Thyroid gland (tissue), 4 donors: ENCODE results near the gene KIDINS220.

Experiments used
- POLR2A ChIP-seq, 2 donors: fragments of 450-650 bp; IDR thresholded peaks; one replicate each; pipeline ENCODE4 v1.6.1; 2017; ENCODE audit warnings: antibody characterized with exemption in 2 of 2, mild to moderate bottlenecking in 2 of 2, moderate library complexity in 1 of 2
- TF ChIP-seq, protein P1 (sequence below), 6 experiments: fragments of 200-600 bp in 3 of 6; fragments of 450-650 bp in 3 of 6; sonication (generic) in 3 of 6; IDR thresholded peaks; one replicate each; pipeline ENCODE4 v1.5.1; 2016 to 2019; ENCODE audit warnings: antibody characterized with exemption in 6 of 6, mild to moderate bottlenecking in 2 of 6, inconsistent platforms in 1 of 6, moderate library complexity in 1 of 6

DNA sequence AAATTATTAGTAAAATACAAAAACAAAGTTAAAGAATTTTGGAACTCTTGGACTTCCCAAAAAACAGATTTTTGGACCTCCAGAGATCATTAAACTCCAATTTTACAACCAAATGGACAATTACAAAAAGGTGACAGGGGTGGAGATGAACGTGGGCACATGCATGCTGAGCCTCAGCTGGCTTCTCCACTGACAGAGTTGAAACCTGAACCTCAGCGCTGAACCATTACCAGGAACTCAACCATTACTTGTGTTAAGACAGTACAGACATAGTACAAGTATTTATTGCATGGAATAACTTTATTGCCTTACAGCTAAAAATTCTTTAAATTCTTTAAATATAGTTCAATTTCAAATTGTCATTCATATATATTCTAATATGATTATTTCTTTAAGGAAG lies 33.0 kb upstream of the KIDINS220 start:
- TF ChIP-seq, protein P1, sequence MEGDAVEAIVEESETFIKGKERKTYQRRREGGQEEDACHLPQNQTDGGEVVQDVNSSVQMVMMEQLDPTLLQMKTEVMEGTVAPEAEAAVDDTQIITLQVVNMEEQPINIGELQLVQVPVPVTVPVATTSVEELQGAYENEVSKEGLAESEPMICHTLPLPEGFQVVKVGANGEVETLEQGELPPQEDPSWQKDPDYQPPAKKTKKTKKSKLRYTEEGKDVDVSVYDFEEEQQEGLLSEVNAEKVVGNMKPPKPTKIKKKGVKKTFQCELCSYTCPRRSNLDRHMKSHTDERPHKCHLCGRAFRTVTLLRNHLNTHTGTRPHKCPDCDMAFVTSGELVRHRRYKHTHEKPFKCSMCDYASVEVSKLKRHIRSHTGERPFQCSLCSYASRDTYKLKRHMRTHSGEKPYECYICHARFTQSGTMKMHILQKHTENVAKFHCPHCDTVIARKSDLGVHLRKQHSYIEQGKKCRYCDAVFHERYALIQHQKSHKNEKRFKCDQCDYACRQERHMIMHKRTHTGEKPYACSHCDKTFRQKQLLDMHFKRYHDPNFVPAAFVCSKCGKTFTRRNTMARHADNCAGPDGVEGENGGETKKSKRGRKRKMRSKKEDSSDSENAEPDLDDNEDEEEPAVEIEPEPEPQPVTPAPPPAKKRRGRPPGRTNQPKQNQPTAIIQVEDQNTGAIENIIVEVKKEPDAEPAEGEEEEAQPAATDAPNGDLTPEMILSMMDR (IDR thresholded peaks at IDR 0.05), result no peak
- TF ChIP-seq POLR2A (IDR thresholded peaks at IDR 0.05), result no peak
